Heart left ventricle (tissue), 13 donors: ENCODE measurements around the gene SLC9A7.

Experiments used
- CTCF ChIP-seq, 12 donors: fragments of 200-600 bp; sonication (generic) in 4 of 12; IDR thresholded peaks; one replicate each; pipeline versions ENCODE4 v1.5.0 to v1.8.0; 2018 to 2022; ENCODE audit warnings: antibody characterized with exemption in 12 of 12, mild to moderate bottlenecking in 5 of 12
- POLR2A ChIP-seq, 2 donors: fragments of 450-650 bp; IDR thresholded peaks; one replicate each; pipeline ENCODE4 v1.6.1; 2017; ENCODE audit warnings: antibody characterized with exemption in 2 of 2, mild to moderate bottlenecking in 2 of 2, moderate library complexity in 2 of 2
- donor health status: ischemic (EF 13 %, LVEDD 7.1; RV severe dilation, severe dysfunction).
- donor health status: DM: no; HTN: yes; CAD: no.
- donor health status: DM: no; HTN: no; CAD: no.
- donor health status: ischemic (EF 25% LVEDD 6.9; RV normal size, moderate dysfunction).
- donor health status: ischemic (EF 25% LVEDD 5.7; RV mildly dilated, moderate dysfunction).
- donor health status: ischemic (EF 35%, LVEDD 5.7; RV mildly dilated, moderate dysfunction).
- donor health status: nonischemic (EF 11% LVEDD 7.7; RV severe dilation, severe dysfunction).
- donor health status: DM: yes; HTN: yes; CAD: no.
- donor health status: PGD.
- donor health status: ischemic (EF 29% LVEDD 5.4; RV normal size, mild dysfunction).
- donor health status: nonischemic (EF 23%, LVEDD 6.1; RV moderate dilation, normal function).

DNA sequence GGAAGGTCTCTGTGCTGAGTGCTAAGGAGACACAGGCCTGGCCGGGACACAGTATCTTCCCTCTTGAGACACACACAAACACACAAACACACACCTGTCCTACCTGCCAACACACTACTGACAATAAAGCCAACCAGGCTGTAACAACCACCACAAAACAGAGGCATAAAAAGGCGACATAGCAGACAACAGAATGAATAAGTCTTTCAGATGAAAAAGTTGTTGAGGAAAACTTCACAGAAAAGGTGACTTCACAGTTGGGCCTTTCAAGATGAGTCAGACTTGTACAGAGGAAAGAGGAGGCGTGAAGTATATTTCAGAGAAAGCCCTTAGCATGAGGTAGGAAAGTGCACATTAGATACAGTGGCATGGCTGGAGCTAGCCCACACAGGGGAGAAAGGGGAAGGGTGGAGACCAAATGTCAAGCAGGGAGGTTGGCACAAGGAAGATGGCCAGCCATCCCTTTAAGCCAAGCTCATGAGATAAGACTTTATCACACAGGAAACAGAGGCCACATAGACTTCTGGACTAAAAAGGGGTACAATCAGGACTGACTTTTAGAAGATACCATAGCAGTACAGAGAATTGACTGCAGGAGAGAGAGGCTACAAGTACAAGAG is 54.0 kb downstream of the SLC9A7 start:
- no peak for TF ChIP-seq CTCF (IDR thresholded peaks at IDR 0.05)
- no peak for TF ChIP-seq POLR2A (IDR thresholded peaks at IDR 0.05)
